Muscle layer of duodenum (tissue), 2 donors: ENCODE results near the gene FAM181A.

Experiments
- H3K27ac ChIP-seq: one replicate; pipeline ENCODE4 v1.7.0; 2013; ENCODE audit warnings: mild to moderate bottlenecking, low read length
- H3K27me3 ChIP-seq: one replicate; pipeline ENCODE4 v1.7.0; 2013; ENCODE audit warnings: low read depth, mild to moderate bottlenecking, control low read depth, low read length
- H3K36me3 ChIP-seq, 2 donors: one replicate each; pipeline ENCODE4 v1.7.0; 2013; ENCODE audit warnings: low read length in 2 of 2, control low read depth in 1 of 2, mild to moderate bottlenecking in 1 of 2; ENCODE audit not compliant: insufficient read depth in 2 of 2, control insufficient read depth in 1 of 2
- H3K4me1 ChIP-seq, 2 donors: one replicate each; pipeline ENCODE4 v1.7.0; 2013; ENCODE audit warnings: low read length in 2 of 2, mild to moderate bottlenecking in 2 of 2, control low read depth in 1 of 2, moderate library complexity in 1 of 2; ENCODE audit not compliant: insufficient read depth in 2 of 2, control insufficient read depth in 1 of 2
- H3K4me3 ChIP-seq, 2 donors: one replicate each; pipeline ENCODE4 v1.7.0; 2013; ENCODE audit warnings: low read length in 2 of 2, low read depth in 1 of 2, mild to moderate bottlenecking in 1 of 2
- H3K9me3 ChIP-seq, 2 donors: one replicate each; pipeline ENCODE4 v1.7.0; 2013; ENCODE audit warnings: low read length in 2 of 2, control low read depth in 1 of 2, mild to moderate bottlenecking in 1 of 2; ENCODE audit not compliant: control insufficient read depth in 1 of 2
- donor health status: healthy.

The FAM181A gene

DNA sequence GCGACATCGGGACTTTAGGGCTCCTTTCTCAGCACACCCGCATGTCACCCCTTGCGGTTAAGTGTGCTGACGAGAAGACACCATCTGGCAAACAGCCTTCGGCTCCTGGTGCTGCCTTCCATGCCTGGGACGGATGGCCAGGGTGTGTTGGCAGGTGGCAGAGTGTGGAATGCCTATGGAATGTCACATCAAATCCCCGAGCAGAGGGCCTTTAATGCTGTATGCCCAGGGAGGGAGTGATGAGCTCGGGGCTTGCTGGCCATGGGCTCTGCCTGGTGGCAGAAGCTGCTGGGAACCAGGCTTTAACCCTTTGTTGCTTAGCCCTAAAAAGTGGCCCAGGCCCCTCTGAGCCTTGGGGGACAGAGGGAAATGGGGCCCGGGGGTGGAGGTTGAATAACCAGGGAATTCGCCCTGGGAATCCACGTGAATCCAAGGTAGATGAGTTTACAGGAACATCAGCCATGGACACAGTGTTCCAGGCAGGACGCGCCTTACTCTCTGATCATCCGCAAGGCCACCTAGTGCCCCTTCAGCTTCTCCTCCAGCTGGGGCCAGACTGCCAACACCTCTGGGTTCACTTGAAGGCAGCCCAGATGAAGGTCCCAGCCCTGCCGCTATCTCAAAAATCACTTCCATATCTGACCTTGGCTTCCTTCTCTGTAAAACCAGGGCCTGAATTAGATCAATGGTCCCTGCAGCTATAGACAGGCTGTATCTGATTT, 17.4 kb downstream of the FAM181A start:
- no peak overlapping the region for H3K27ac ChIP-seq

DNA sequence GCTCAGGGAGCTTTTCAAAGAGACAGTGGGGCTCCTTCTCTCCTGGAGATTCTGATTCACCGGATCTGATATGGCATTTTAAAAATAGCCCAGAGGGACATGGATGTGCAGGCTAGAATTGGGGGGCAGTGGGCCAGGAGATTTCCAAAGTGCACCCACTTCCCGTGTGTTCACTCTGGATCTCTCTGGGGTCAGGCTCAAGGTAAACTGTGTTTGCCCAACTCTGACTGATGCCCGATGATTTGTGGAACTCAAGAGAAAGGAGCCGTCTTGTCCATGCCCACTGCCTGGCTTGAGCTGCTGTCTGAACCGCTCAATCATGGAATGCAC, 17.9 kb downstream of the FAM181A start:
- Histone ChIP-seq H3K4me3 (no peak overlapping the region), H3K27ac (no peak overlapping the region), H3K36me3 (peaks cover 12 to 15% of the 10 kb centered on the region in 2 donors), H3K9me3 (no peaks in the 10 kb centered on the region), H3K27me3 (no peaks in the 10 kb centered on the region), H3K4me1 (peaks cover 0 to 6% of the 10 kb centered on the region in 2 donors)

More for the DNA sequence above, 17.4 kb downstream of the FAM181A start:
- Histone ChIP-seq H3K36me3 (peaks cover 9 to 15% of the 10 kb centered on the region in 2 donors), H3K4me3 (no peak overlapping the region), H3K27me3 (no peaks in the 10 kb centered on the region), H3K4me1 (peaks cover 0 to 10% of the 10 kb centered on the region in 2 donors), H3K9me3 (no peaks in the 10 kb centered on the region)

DNA sequence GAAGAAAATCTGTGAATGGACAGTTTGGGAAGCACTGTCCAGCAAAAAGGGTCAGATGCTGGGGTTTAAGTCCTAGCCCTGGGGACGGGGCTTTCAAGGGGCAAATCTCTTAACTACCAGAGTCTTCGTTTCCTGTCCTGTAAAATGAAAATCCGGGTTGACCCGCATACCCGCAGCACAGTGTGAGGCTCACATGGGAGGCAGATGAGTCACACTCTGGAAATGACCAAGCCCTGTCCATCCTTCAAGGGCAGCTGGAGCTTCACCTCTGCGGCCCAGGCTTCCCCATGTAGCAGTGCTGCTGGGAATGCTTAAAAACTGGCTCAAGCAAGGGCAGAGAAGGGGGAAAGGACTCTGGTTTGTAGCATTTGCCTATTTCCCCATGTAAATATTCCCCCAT, 19.0 kb downstream of the FAM181A start:
- Histone ChIP-seq H3K27me3 (no peaks in the 10 kb centered on the region), H3K4me1 (peaks cover 0 to 4% of the 10 kb centered on the region in 2 donors), H3K9me3 (no peaks in the 10 kb centered on the region), H3K27ac (no peak overlapping the region), H3K4me3 (no peak overlapping the region), H3K36me3 (peaks cover 15% of the 10 kb centered on the region in 2 donors)

DNA sequence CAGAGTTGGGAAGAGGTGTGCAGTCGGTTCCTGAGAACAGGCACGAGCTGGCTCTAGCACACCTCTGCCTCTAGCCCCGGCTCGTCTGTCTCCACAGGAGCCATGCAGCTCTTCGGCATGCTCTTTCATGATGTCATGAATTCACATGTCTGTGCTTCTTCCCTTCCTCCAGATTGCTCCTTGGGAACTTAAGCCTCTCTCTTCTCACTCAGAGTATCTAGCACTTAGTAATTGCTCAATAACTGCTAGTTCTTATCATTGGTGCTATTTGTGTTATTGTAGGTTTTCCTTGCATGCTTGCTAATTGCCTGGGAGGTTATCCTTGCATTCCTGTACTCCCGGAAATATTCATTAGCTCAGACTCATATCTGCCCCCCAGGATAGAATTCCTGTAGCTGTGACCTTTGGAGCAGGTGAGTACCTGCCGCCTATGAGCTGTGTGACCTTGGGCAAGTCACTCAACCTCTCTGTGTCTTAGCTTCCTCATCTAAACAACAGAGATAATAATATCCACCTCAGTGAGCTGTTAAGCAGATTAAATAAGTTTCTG, 19.5 kb downstream of the FAM181A start:
- H3K4me3 ChIP-seq = no peak overlapping the region
- H3K9me3 ChIP-seq = no peaks in the 10 kb centered on the region
- H3K27me3 ChIP-seq = no peaks in the 10 kb centered on the region
- H3K27ac ChIP-seq = no peak overlapping the region
- peaks cover 0 to 4% of the 10 kb centered on the region in 2 donors for H3K4me1 ChIP-seq
- H3K36me3 ChIP-seq = peaks cover 15% of the 10 kb centered on the region in 2 donors

DNA sequence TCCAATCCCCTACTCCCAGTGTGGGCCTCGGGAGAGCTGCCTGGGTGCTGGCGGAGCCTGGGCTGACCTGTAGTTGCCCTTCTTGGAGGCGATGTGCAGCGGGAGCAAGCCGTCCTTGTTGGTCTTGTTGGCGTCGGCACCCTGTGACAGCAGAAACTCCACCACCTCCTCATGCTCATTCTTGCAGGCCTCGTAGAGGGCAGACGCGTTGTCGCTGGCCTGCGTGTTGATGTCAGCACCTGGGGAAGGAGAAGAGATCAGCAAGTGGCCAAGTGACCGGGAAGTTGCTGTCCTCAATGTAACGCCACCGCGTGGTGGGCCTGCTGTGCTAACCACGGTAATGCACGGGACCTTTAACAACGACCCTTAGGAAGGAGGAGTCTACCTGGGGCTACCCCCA, 20.1 kb downstream of the FAM181A start:
- Histone ChIP-seq H3K9me3 (no peaks in the 10 kb centered on the region), H3K27me3 (no peaks in the 10 kb centered on the region), H3K27ac (no peak overlapping the region), H3K4me3 (no peak overlapping the region), H3K36me3 (peaks cover 15% of the 10 kb centered on the region in 2 donors), H3K4me1 (peaks cover 0 to 9% of the 10 kb centered on the region in 2 donors)

DNA sequence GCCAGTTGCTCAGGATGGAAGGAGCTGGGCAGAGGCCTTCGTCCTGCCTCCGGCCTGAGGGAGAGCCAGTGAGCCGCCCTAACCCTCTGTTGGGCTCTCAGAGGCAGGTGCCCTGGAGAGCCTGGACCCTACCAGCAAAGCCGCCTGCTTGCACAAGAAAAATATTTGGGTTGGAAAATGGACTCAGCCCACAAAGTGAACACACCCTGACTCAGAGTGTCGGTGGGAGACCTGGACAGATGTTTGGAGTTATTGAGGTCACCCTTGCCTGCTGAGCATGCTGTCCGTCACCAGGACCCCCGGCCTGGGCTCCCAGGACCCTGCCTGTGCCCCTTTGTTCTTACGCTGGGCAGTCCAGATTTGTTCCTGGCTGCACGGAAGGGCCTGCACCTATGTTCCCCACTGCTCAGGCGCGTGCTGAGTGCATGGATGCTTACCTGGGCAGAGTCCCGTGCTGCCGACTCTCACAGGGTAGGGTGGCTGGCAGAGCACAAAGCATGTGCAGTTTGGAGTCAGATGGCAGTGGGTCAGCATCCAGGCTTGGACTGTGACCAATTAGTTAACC, 22.4 kb downstream of the FAM181A start:
- no peak overlapping the region for H3K4me3 ChIP-seq
- peaks cover 0 to 31% of the 10 kb centered on the region in 2 donors for H3K4me1 ChIP-seq
- no peak overlapping the region for H3K27ac ChIP-seq
- no peaks in the 10 kb centered on the region for H3K27me3 ChIP-seq
- H3K9me3 ChIP-seq = no peaks in the 10 kb centered on the region
- peaks cover 11 to 15% of the 10 kb centered on the region in 2 donors for H3K36me3 ChIP-seq

DNA sequence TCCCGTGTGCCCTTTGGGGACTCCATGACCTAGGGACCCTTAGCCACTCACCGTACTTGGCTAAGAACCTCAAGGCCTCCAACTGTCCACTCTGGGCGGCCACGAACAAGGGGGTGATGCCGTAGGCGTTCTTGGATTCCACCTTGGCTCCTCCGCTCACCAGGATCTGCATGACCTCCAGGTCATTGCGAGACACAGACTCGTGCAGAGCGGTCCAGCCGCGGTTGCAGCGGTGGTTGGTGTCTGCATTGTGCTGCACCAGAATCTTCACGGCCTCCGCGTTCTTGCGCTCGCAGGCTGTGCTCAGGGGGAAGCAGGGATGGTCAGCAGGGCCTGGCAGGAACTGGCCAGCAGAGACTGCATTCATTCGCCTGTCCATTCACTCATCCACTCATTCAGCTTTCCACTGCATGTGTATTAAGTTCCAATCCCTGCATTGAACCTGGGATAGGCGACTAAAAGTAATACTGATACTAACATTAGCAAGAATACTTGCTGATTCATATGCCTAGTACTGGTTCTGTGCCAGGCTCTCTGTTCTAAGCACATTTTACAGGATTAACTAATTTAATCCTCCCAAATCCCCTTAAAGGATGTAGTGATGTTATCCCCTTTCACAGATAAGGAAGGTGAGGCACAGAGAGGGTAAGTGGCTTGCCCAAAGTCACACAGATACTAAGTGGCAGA, 23.9 kb downstream of the FAM181A start:
- Histone ChIP-seq H3K27ac (no peak overlapping the region), H3K9me3 (no peaks in the 10 kb centered on the region), H3K36me3 (peaks cover 11 to 15% of the 10 kb centered on the region in 2 donors), H3K4me1 (peaks cover 0 to 39% of the 10 kb centered on the region in 2 donors), H3K4me3 (no peak overlapping the region), H3K27me3 (no peaks in the 10 kb centered on the region)

DNA sequence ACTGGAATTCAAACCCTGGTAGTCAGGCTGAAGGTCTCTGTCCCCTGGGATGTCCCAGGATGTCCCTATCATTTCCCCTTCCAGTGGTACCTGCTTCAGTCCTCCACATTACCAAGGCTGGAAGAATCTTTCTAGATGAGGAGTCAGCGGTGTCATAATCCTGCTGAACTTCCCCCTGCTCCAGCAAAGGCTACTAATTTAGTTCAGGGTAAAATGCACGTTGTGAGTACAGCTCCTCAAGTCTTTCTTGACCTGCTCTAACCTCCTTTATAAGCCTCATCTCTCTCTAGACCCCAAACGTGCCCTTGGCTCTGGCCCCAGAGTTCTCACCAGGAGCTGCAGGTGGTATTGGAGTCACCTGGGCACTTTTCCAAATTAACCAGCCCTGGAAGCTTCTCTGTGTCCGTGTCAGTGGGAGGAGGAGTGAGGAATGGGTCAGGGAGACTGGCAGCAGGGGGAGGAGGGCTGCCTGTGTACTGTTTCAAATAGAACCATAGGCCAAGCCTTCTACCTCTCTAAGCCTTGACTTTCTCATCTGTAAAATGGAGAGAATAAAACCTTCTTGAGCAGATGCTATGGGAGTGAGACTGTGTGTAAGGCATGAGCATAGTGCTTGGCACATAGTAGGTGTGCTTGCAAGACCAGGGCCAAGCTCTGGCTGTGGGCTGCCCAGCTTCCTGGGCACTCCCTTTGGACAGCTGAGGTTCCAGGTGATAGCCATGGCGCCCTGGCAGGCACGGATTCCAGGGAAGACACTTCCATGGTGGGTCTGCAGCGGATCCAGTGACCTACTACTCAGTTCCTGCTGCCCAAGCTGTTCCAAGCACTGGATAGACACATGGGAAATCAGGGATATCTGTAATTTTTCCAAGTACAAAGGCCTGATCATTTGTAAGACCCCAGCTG, 24.7 kb downstream of the FAM181A start:
- Histone ChIP-seq H3K9me3 (no peaks in the 10 kb centered on the region), H3K36me3 (peaks cover 3 to 12% of the 10 kb centered on the region in 2 donors), H3K4me1 (peaks cover 0 to 47% of the 10 kb centered on the region in 2 donors), H3K27ac (no peak overlapping the region), H3K4me3 (no peak overlapping the region), H3K27me3 (no peaks in the 10 kb centered on the region)

DNA sequence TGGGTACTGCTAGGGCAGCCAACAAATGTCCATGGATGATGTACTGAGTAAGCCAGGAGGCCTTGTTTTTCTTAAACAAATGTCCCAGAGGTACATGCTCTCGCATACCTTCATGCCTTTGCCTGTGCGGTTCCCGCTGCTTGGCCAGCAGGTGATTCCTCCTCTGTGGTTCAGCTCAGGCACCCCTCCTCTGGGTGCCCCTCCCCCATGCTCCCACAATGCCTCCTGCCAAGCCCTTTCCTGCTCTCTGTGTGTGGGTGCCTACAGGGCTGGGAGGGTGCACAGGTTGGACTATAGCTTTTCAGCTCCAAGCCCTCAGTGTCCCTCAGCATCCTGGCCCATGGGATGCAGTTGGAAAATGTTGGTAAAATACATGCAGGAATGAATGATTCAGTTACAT, 25.7 kb downstream of the FAM181A start:
- H3K9me3 ChIP-seq = no peaks in the 10 kb centered on the region
- peaks cover 0 to 6% of the 10 kb centered on the region in 2 donors for H3K36me3 ChIP-seq
- no peak overlapping the region for H3K4me3 ChIP-seq
- H3K27me3 ChIP-seq = no peaks in the 10 kb centered on the region
- H3K27ac ChIP-seq = no peak overlapping the region
- H3K4me1 ChIP-seq = peaks cover 5 to 53% of the 10 kb centered on the region in 2 donors

DNA sequence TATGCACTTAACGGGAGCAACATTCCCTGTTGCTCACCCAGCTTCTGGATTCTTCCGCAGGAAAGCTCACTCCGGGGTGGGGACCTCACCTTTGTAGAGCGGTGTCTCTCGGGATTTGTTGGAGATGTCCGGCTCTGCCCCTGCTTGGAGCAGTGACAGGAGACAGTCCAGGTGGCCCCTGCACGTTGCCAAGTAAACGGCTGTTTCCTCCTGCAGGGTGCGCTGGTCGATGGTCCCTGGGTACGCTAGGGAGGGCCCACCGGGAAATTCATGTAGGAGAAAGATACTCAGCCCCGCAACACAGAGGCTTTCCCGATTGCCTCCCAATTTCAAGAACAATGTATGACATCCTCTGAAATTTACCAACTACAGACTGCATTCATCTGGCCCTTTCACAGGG, 26.1 kb downstream of the FAM181A start:
- no peaks in the 10 kb centered on the region for H3K9me3 ChIP-seq
- H3K36me3 ChIP-seq = peaks cover 0 to 6% of the 10 kb centered on the region in 2 donors
- H3K27me3 ChIP-seq = no peaks in the 10 kb centered on the region
- H3K4me3 ChIP-seq = no peak overlapping the region
- H3K27ac ChIP-seq = no peak overlapping the region
- H3K4me1 ChIP-seq = peaks cover 9 to 57% of the 10 kb centered on the region in 2 donors
